Stimulated activated CD8-positive, alpha-beta memory T cell treated with anti-CD3 and anti-CD28 coated beads, Interleukin-4, amount 100 ng/mL, for 48 hours (primary cell): ENCODE data around the gene ITCH.
"Not testable (repeated sequence)": the region's sequence is repeated elsewhere in the genome, so short reads cannot be mapped to it uniquely, and the experiment has no call there.

ENCODE experiments used
- DNase-seq: peaks from one replicate; pipeline ENCODE4 v3.0.0-alpha.2; 2020

ITCH gene

GRCh38 chr20:34421766-34422466 is 58.8 kb downstream of the ITCH start:
- DNase-seq = no peak

- DNase-seq = not testable (repeated sequence)
These were observed 62.1 kb downstream of the ITCH start for GRCh38 chr20:34425032-34425690.

GRCh38 chr20:34426026-34426425 is 63.0 kb downstream of the ITCH start:
- no peak for DNase-seq

- no peak for DNase-seq
These were observed 64.3 kb downstream of the ITCH start for GRCh38 chr20:34427331-34427730.

- no peak for DNase-seq
These were observed 64.7 kb downstream of the ITCH start for GRCh38 chr20:34427784-34428183.

GRCh38 chr20:34431168-34431567 is 68.1 kb downstream of the ITCH start:
- no peak for DNase-seq

- not testable (repeated sequence) for DNase-seq
These were observed 69.6 kb downstream of the ITCH start for GRCh38 chr20:34432663-34433062.

- no peak for DNase-seq
These were observed 70.3 kb downstream of the ITCH start for GRCh38 chr20:34433391-34433790.

- DNase-seq = no peak
These were observed 72.5 kb downstream of the ITCH start for GRCh38 chr20:34435589-34435988.

GRCh38 chr20:34437330-34437986 is 74.4 kb downstream of the ITCH start:
- DNase-seq = no peak

- no peak for DNase-seq
These were observed 76.1 kb downstream of the ITCH start for GRCh38 chr20:34439168-34439567.

- not testable (repeated sequence) for DNase-seq
These were observed 78.3 kb downstream of the ITCH start for GRCh38 chr20:34441423-34441822.

GRCh38 chr20:34443546-34443945 is 80.5 kb downstream of the ITCH start:
- DNase-seq = no peak

- no peak for DNase-seq
These were observed 82.3 kb downstream of the ITCH start for GRCh38 chr20:34445177-34446065.

- no peak for DNase-seq
These were observed 85.4 kb downstream of the ITCH start for GRCh38 chr20:34448517-34448916.

GRCh38 chr20:34449674-34450592 is 86.9 kb downstream of the ITCH start:
- DNase-seq = no peak

- DNase-seq = no peak
These were observed 89.4 kb downstream of the ITCH start for GRCh38 chr20:34452281-34452982.

- DNase-seq = no peak
These were observed 95.6 kb downstream of the ITCH start for GRCh38 chr20:34458631-34459030.

GRCh38 chr20:34459209-34459897 is 96.3 kb downstream of the ITCH start:
- no peak for DNase-seq

GRCh38 chr20:34461779-34462087 is 98.7 kb downstream of the ITCH start:
- no peak for DNase-seq

- no peak for DNase-seq
These were observed 105.9 kb downstream of the ITCH start for GRCh38 chr20:34468951-34469350.
